GM18907 (cell line): ENCODE results near the gene LDLRAP1.

ENCODE experiments used
- ATAC-seq: cut with Tn5 transposase; IDR thresholded peaks from one replicate; pipeline ENCODE4 v1.9.1; 2021; ENCODE audit warnings: mild to moderate bottlenecking, moderate library complexity; ENCODE audit not compliant: unreplicated experiment

LDLRAP1 gene

GRCh38 chr1:25523542-25523941, 19.9 kb upstream of the LDLRAP1 start:
- ATAC-seq, result no peak

GRCh38 chr1:25524568-25525360, 18.6 kb upstream of the LDLRAP1 start:
- ATAC-seq, result no peak

GRCh38 chr1:25525361-25525688, 18.1 kb upstream of the LDLRAP1 start:
- no peak for ATAC-seq

- ATAC-seq, result no peak
Observed at GRCh38 chr1:25526753-25527152, 16.7 kb upstream of the LDLRAP1 start.

GRCh38 chr1:25527226-25527846, 16.1 kb upstream of the LDLRAP1 start:
- no peak for ATAC-seq

- ATAC-seq, result no peak
Observed at GRCh38 chr1:25527946-25528595, 15.3 kb upstream of the LDLRAP1 start.

GRCh38 chr1:25528881-25529517, 14.4 kb upstream of the LDLRAP1 start:
- no peak for ATAC-seq

- ATAC-seq, result no peak
Observed at GRCh38 chr1:25529518-25530185, 13.8 kb upstream of the LDLRAP1 start.

- ATAC-seq, result no peak
Observed at GRCh38 chr1:25530186-25531081, 13.0 kb upstream of the LDLRAP1 start.

- ATAC-seq, result no peak
Observed at GRCh38 chr1:25531082-25531461, 12.3 kb upstream of the LDLRAP1 start.

- no peak for ATAC-seq
Observed at GRCh38 chr1:25532970-25533369, 10.4 kb upstream of the LDLRAP1 start.

GRCh38 chr1:25533775-25534409, 9.5 kb upstream of the LDLRAP1 start:
- ATAC-seq, result no peak

- ATAC-seq, result no peak
Observed at GRCh38 chr1:25534410-25534788, 9.0 kb upstream of the LDLRAP1 start.

GRCh38 chr1:25536124-25536523, 7.3 kb upstream of the LDLRAP1 start:
- no peak for ATAC-seq

- ATAC-seq, result no peak
Observed at GRCh38 chr1:25537153-25537831, 6.1 kb upstream of the LDLRAP1 start.

- no peak for ATAC-seq
Observed at GRCh38 chr1:25538191-25538767, 5.1 kb upstream of the LDLRAP1 start.

- no peak for ATAC-seq
Observed at GRCh38 chr1:25540750-25541342, 2.6 kb upstream of the LDLRAP1 start.

- no peak for ATAC-seq
Observed at GRCh38 chr1:25541425-25541824, 2.0 kb upstream of the LDLRAP1 start.
